GM19324 (cell line): ENCODE measurements around the gene CCN6.

ENCODE experiments used
- ATAC-seq: cut with Tn5 transposase; IDR thresholded peaks from one replicate; pipeline ENCODE4 v1.9.1; 2021; ENCODE audit warnings: mild to moderate bottlenecking, moderate library complexity; ENCODE audit not compliant: unreplicated experiment, low FRiP score

CCN6 gene

DNA sequence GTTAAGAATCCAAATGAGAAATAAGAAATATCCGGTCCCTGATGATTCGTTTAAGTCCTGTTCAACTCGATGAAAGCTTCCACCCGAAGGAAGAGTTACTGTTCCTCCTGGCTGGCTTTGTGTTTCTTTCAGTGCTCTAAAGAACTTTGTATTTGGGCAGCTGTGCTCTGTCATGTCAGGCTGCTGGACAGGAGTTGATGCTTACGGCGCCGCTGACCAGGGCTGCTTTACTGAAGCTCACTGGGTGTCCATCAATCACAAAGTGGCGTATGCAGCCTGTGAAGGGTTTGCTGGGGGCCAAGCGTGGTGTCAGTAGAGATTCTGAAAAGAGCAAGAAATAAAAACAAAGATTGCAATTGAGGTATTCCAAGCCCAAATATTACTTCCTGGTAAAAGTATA lies 55.4 kb downstream of the CCN6 start:
- ATAC-seq: no peak

DNA sequence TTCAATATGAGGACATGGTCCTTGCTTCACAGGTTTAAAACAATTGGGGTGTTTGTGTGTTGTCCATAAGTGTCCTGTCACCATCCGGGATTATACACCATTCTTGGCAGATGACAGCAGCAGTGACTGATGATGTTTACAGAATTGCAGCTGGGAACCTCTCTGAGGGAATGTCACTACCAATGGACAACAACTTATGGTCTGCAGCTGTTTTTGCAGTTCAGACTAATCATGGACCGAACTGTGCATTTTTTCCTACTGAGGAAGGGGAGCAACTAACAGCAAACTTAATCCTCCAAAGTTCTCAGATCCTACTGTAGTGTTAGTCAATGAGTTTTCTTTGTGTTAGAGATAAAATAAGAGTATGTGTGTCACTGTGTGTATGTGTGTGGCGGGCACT lies 59.5 kb downstream of the CCN6 start:
- no peak for ATAC-seq

DNA sequence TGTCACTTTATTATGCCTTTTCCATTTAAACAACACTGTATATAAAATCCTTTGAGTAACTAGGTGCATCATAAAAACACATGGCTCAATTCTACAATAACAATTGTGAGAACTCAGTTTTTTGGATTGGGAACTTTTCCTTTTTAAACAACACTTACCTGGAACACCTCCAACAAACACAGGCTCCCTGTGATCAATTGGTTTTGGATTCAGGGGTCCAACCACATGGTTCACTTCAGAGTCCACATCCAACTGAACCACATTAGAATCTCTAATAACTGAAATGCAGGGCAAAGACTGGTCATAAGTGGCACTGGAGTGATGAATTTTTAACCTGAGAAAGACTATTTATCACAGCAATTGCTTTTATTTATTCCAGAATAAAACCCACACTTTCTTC lies 60.0 kb downstream of the CCN6 start:
- no peak for ATAC-seq

DNA sequence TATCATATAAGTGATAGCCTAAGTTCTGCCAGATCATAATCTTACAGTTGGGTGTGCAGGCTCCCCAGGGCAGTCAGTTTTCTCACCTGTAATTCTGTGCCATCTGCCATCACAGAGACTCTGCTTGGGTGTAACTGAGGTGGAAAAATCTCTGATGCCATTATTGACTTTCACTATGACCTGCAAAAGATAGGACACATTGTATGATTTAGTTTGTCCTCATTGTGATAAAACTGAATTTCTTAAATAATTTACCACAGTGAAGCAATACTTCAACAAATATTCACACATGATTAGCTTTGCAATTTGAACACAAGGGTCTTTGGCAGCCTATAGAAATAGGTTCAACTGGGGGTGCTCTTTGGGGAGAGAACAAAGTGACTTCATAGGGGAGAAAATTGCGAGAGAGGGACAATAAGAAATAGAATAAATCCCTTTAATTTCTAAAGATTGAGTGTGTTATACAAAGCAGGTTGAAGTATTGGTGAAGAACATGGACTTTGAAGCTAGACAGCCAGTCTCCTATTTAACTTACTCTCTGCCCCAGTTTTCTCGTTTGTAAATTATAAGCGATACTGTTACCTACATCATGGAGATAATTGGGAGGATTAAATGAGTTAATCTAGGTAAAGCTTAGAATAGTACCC lies 60.8 kb downstream of the CCN6 start:
- ATAC-seq: no peak

DNA sequence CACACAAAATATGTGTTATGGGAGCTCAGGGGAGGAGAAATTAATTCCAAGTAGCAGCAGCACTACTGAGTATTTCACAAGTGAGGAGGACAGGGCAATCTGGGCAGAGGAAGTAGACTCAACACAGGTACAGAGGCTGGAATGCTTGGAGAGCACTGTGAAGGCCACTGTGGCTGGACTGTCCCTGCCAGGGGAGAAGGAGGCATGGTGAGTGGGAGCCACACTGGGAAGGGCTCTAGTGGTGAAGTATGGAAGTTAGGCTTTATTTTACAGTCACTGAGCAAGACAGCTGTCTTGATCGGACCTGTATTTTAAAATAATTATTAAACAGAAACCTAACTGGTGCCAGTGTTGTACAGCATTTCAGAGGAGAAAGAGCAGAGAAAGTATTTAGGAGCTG lies 62.3 kb downstream of the CCN6 start:
- no peak for ATAC-seq

DNA sequence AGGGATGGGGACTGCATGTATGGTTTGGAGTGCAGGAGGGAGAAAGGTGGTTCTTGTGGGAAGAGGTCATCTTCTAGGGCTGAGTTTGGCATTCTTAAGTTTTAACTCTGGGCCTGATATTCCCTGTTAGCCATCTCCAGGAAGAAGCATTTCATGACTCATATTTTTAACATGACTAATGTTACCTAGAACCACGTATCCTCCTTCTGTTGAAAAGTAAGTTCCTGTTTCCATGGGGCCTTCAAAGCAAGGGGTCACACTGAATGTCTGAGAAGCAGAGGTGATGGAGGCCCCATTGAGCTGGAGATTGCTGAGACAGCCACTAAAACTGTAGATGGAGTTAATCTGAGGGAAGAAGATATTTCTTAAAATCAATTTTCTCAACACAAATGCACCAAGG lies 63.6 kb downstream of the CCN6 start:
- ATAC-seq: no peak

DNA sequence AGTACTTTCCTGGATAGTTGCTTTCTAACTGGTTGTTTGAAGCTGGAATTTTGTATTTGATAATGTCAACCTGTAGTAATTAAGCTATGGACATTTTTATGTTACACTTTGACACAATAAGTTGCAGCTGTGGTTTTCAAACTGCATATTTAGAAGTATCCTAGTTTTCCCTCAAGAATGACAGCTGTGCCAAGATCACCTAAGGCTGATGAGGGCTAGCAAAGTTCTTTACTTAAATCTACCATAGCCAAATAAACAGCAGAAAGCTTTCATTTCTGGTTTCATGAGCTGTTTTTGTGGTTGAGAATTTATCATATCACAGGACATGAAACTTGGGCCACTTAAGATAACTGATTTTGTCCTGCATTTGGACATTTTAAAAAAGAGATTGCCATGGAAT lies 64.1 kb downstream of the CCN6 start:
- ATAC-seq: no peak
